Spleen (tissue), 11 donors: Measurements from ENCODE around the gene SMG9. TPM values are rescaled to one million over a fixed set of nuclear protein-coding genes. Genes with fewer than 3 reads are reported as not detected.

ENCODE experiments used
- DNase-seq: peaks from one replicate; pipeline ENCODE4 v3.0.0-alpha.2; 2020
- H3K27ac ChIP-seq, 8 donors: fragments of 200-600 bp; sonication (generic) in 7 of 8; 1 replicate in 4 of 8; 2 replicates in 4 of 8; pipeline versions ENCODE4 v1.5.0 to v1.8.0; 2016 to 2021; ENCODE audit warnings: inconsistent platforms in 4 of 8, mild to moderate bottlenecking in 4 of 8, moderate library complexity in 1 of 8
- H3K27me3 ChIP-seq, 7 donors: fragments of 200-600 bp; sonication (generic) in 6 of 7; replicated peaks in 1 of 7; 1 replicate in 4 of 7; 2 replicates in 3 of 7; pipeline versions ENCODE4 v1.5.0 to v1.8.0; 2016 to 2021; ENCODE audit warnings: inconsistent platforms in 3 of 7, mild to moderate bottlenecking in 1 of 7
- H3K36me3 ChIP-seq, 6 donors: fragments of 200-600 bp; sonication (generic) in 5 of 6; 1 replicate in 4 of 6; 2 replicates in 2 of 6; pipeline versions ENCODE4 v1.5.0 to v1.8.0; 2016 to 2021; ENCODE audit warnings: inconsistent platforms in 2 of 6
- H3K4me1 ChIP-seq, 6 donors: fragments of 200-600 bp; sonication (generic) in 5 of 6; 1 replicate in 3 of 6; 2 replicates in 3 of 6; pipeline versions ENCODE4 v1.5.0 to v1.8.0; 2016 to 2021; ENCODE audit warnings: inconsistent platforms in 3 of 6
- H3K4me3 ChIP-seq, 8 donors: fragments of 200-600 bp; sonication (generic) in 7 of 8; 1 replicate in 4 of 8; 2 replicates in 4 of 8; pipeline versions ENCODE4 v1.5.0 to v1.8.0; 2016 to 2021; ENCODE audit warnings: inconsistent platforms in 4 of 8, mild to moderate bottlenecking in 4 of 8, moderate library complexity in 2 of 8
- H3K9me3 ChIP-seq, 8 donors: fragments of 200-600 bp; sonication (generic) in 7 of 8; 1 replicate in 4 of 8; 2 replicates in 4 of 8; pipeline versions ENCODE4 v1.5.0 to v1.8.0; 2016 to 2021; ENCODE audit warnings: inconsistent platforms in 4 of 8
- POLR2A ChIP-seq, 3 donors: fragments of 450-650 bp; IDR thresholded peaks; one replicate each; pipeline ENCODE4 v1.5.1; 2017; ENCODE audit warnings: antibody characterized with exemption in 3 of 3, mild to moderate bottlenecking in 1 of 3
- POLR2AphosphoS5 ChIP-seq, 3 donors: sonication (generic); formaldehyde crosslinking; IDR thresholded peaks; one replicate each; pipeline ENCODE4 v1.5.1; 2017; ENCODE audit warnings: antibody characterized with exemption in 3 of 3
- WGBS, 5 donors: extraction: QIAGEN DNeasy Blood & Tissue Kit in 3 of 5; methylation state at CpG; one replicate each; pipeline versions ENCODE4 v1.1.5 to v1.1.7; 2013 to 2018; 5-methylcytosine and 5-hydroxymethylcytosine counted together
- intact Hi-C: fragments of 100-400 bp; cut with DNase I; formaldehyde crosslinking; loops from one replicate; pipeline ENCODE4 v1.15.0; 2023; ENCODE audit warnings: low total_unique reads
- polyA plus RNA-seq, 3 donors: library from polyadenylated mRNA; stranded (reverse); fragments of 200-250 nt; gene quantifications; one replicate each; pipeline ENCODE4 v1.2.1, GENCODE V29; 2013
- total RNA-seq, 7 donors: library from RNA; depleted of rRNA in 3 of 7; stranded (reverse); fragments of >200 nt in 3 of 7; fragmentation: NEBNext Ultra II Directional in 4 of 7; extraction: Animal tissue kit (Norgen Biotek cat#: 25700) in 4 of 7; gene quantifications; one replicate each; pipeline versions ENCODE4 v1.1.0 to v1.2.1, GENCODE V29; 2016 to 2021
- TF ChIP-seq, protein P1 (sequence below), 11 experiments: fragments of 200-600 bp in 7 of 11; fragments of 450-650 bp in 4 of 11; sonication (generic) in 4 of 11; IDR thresholded peaks in 8 of 11; conservative IDR thresholded peaks in 3 of 11; 1 replicate in 7 of 11; 2 replicates in 4 of 11; pipeline versions ENCODE4 v1.4.0 to v1.8.0; 2016 to 2021; ENCODE audit warnings: antibody characterized with exemption in 11 of 11, inconsistent platforms in 4 of 11, mild to moderate bottlenecking in 1 of 11
- donor health status: healthy with polysubstance abuse.
- donor health status: DM: no; HTN: no; CAD: no; lungs with moderate emphysema.
- donor health status: DM: no; HTN: no; CAD: no.
- donor health status: Bipolar disorder and iron deficiency.
- donor health status: healthy.
- donor health status: DM: no; HTN: no; CAD: no.
- donor health status: DM: yes; HTN: yes; CAD: no.

Gene SMG9
- total and polyA plus RNA-seq, 10 donors, result 30.9 to 65.9 (median 45.2) TPM

- H3K27ac ChIP-seq, result no peak overlapping the region
- intact Hi-C loops, result no loop called here
- 81 to 88% (median 86%) methylated on average over 5 of the region's 5 CpGs for WGBS, 5 donors
- H3K4me1 ChIP-seq, result peaks cover 0 to 24% (median 7%) of the 10 kb centered on the region in 6 donors
- peaks cover 0 to 46% (median 36%) of the 10 kb centered on the region in 8 donors for H3K9me3 ChIP-seq
- H3K4me3 ChIP-seq, result no peak overlapping the region
- DNase-seq, result no peak
- TF ChIP-seq POLR2A (IDR thresholded peaks at IDR 0.05), result no peak
- TF ChIP-seq POLR2AphosphoS5 (IDR thresholded peaks at IDR 0.05), result no peak
- TF ChIP-seq, protein P1, sequence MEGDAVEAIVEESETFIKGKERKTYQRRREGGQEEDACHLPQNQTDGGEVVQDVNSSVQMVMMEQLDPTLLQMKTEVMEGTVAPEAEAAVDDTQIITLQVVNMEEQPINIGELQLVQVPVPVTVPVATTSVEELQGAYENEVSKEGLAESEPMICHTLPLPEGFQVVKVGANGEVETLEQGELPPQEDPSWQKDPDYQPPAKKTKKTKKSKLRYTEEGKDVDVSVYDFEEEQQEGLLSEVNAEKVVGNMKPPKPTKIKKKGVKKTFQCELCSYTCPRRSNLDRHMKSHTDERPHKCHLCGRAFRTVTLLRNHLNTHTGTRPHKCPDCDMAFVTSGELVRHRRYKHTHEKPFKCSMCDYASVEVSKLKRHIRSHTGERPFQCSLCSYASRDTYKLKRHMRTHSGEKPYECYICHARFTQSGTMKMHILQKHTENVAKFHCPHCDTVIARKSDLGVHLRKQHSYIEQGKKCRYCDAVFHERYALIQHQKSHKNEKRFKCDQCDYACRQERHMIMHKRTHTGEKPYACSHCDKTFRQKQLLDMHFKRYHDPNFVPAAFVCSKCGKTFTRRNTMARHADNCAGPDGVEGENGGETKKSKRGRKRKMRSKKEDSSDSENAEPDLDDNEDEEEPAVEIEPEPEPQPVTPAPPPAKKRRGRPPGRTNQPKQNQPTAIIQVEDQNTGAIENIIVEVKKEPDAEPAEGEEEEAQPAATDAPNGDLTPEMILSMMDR (IDR thresholded peaks at IDR 0.05 in 8 of 11, conservative IDR thresholded peaks at IDR 0.05 in 3 of 11), result no peak
- H3K36me3 ChIP-seq, result no peaks in the 10 kb centered on the region
- peaks cover 0 to 9% (median 0%) of the 10 kb centered on the region in 7 donors for H3K27me3 ChIP-seq
These were observed 60.2 kb downstream of the SMG9 start for GRCh38 chr19:43694553-43694952.

- peak overlapping the region in 6 of 8 donors; percentile 66 to 91 (median 80) for H3K27ac ChIP-seq
These were observed 61.9 kb downstream of the SMG9 start for GRCh38 chr19:43692877-43693276.

GRCh38 chr19:43692385-43692784 lies 62.4 kb downstream of the SMG9 start:
- intact Hi-C loops, result no loop called here
- Histone ChIP-seq H3K4me1 (peaks cover 0 to 21% (median 0%) of the 10 kb centered on the region in 6 donors), H3K36me3 (no peaks in the 10 kb centered on the region), H3K9me3 (peaks cover 0 to 46% (median 36%) of the 10 kb centered on the region in 8 donors), H3K27me3 (no peaks in the 10 kb centered on the region), H3K4me3 (peak overlapping the region in 1 of 8 donors; percentile 51), H3K27ac (peak overlapping the region in 6 of 8 donors; percentile 66 to 91 (median 80))
- no peak for DNase-seq
- WGBS, 5 donors, result 31 to 86% (median 67%) methylated on average over 2 of the region's 2 CpGs
- TF ChIP-seq POLR2A (IDR thresholded peaks at IDR 0.05) (no peak), POLR2AphosphoS5 (IDR thresholded peaks at IDR 0.05) (no peak)
- TF ChIP-seq, protein P1 (IDR thresholded peaks at IDR 0.05 in 8 of 11, conservative IDR thresholded peaks at IDR 0.05 in 3 of 11), result no peak

More at GRCh38 chr19:43692877-43693276, 61.9 kb downstream of the SMG9 start:
- Histone ChIP-seq H3K27me3 (no peaks in the 10 kb centered on the region), H3K4me3 (peak overlapping the region in 1 of 8 donors; percentile 51), H3K9me3 (peaks cover 0 to 46% (median 36%) of the 10 kb centered on the region in 8 donors), H3K4me1 (peaks cover 0 to 20% (median 0%) of the 10 kb centered on the region in 6 donors), H3K36me3 (no peaks in the 10 kb centered on the region)
- intact Hi-C loops, result no loop called here
- no peak for TF ChIP-seq POLR2AphosphoS5 (IDR thresholded peaks at IDR 0.05)
- TF ChIP-seq, protein P1 (IDR thresholded peaks at IDR 0.05 in 8 of 11, conservative IDR thresholded peaks at IDR 0.05 in 3 of 11), result no peak
- no peak for TF ChIP-seq POLR2A (IDR thresholded peaks at IDR 0.05)
- no peak for DNase-seq
- 38 to 81% (median 69%) methylated on average over 4 of the region's 4 CpGs for WGBS, 5 donors

GRCh38 chr19:43691755-43692154 lies 63.0 kb downstream of the SMG9 start:
- H3K36me3 ChIP-seq, result no peaks in the 10 kb centered on the region
- H3K27ac ChIP-seq, result peak overlapping the region in 2 of 8 donors; percentile 82 to 91
- 85 to 94% (median 90%) methylated on average over 5 of the region's 5 CpGs for WGBS, 5 donors
- no peak for DNase-seq
- peaks cover 0 to 43% (median 36%) of the 10 kb centered on the region in 8 donors for H3K9me3 ChIP-seq
- H3K4me3 ChIP-seq, result no peak overlapping the region
- peaks cover 0 to 21% (median 0%) of the 10 kb centered on the region in 6 donors for H3K4me1 ChIP-seq
- intact Hi-C loops, result no loop called here
- H3K27me3 ChIP-seq, result no peaks in the 10 kb centered on the region
- TF ChIP-seq POLR2A (IDR thresholded peaks at IDR 0.05) (no peak), POLR2AphosphoS5 (IDR thresholded peaks at IDR 0.05) (no peak)
- TF ChIP-seq, protein P1 (IDR thresholded peaks at IDR 0.05 in 8 of 11, conservative IDR thresholded peaks at IDR 0.05 in 3 of 11), result no peak
